ENCODE results near the gene MYO10. TPM values are rescaled to one million over a fixed set of nuclear protein-coding genes. Genes with fewer than 3 reads are reported as not detected.

MYO10 gene
- total RNA-seq, 2 experiments from 2014 or later = not detected

DNA sequence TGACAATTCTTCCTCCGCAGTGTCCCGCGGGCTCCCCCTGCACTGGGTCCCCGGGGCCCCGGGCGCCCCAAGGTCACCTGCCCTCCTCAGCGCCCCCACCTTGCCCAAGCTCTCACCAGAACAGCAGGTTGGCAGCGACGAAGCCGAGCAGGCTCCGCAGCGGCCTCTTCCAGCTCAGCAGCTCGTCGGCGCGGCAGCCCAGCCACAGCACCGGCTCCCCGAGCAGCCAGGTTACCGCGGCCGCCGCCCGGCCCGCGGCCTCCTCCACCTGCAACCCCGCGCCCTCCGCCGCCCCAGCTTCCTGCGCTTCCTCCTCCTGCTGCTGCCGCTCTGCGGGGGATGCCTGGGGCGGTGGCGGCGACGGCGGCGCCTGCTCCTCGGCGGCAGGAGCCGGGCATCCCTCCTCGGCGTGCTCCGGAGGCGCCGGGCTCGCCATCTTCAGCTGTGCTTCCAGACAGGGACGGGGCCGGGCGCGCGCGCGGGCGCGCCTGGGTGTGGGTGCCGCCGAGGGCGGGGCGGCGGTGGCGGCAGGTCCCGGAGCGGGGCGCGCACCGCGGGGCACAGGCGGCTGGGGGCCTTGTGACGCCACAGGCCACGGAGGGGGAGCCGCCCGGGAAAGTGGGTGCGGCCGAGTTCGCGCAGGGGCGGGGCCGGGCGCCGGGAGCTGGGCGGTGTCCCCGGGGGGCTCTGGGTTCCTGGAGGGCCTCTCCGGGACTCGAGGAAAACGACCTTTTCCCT is 319.4 kb downstream of the MYO10 start, which contains the start of gene RETREG1:
Gene RETREG1 (minus strand): TSS at position 462 of the 738 bp plus-strand sequence. CDS start 26 bp downstream, at position 436.
- H3K4me3 Mint-ChIP-seq = no peak within 1 kb of the TSS
- peaks cover 30% of the 10 kb centered on the region for H3K36me3 Mint-ChIP-seq
- H3K4me1 Mint-ChIP-seq = peaks cover 39% of the 10 kb centered on the region
- POLR2A ChIA-PET = interaction anchor here (1.0 to 6.4 kb wide), 16 partner anchors 12 to 161 kb away, joined by 3 to 242 read pairs (median 5); no protein-coding TSS in a partner anchor
- DNase-seq (peak; percentile 94), ATAC-seq (ENCODE audit: low read depth) (peak; percentile 79)
- peak within 1 kb of the TSS; percentile 96 for H3K27ac Mint-ChIP-seq
- H3K27me3 Mint-ChIP-seq = no peaks in the 10 kb centered on the region
- H3K9me3 Mint-ChIP-seq = no peaks in the 10 kb centered on the region

- no peak for ATAC-seq (ENCODE audit: low read depth)
- H3K9me3 Mint-ChIP-seq = peaks cover 7% of the 10 kb centered on the region
- H3K27ac Mint-ChIP-seq = peak overlapping the region; percentile 96
- no peaks in the 10 kb centered on the region for H3K27me3 Mint-ChIP-seq
- H3K36me3 Mint-ChIP-seq = peaks cover 34% of the 10 kb centered on the region
- H3K4me3 Mint-ChIP-seq = no peak overlapping the region
- DNase-seq = no peak
- peaks cover 38% of the 10 kb centered on the region for H3K4me1 Mint-ChIP-seq
- POLR2A ChIA-PET = interaction anchor here (0.7 to 6.4 kb wide), 12 partner anchors 13 to 160 kb away, joined by 3 to 242 read pairs (median 4); no protein-coding TSS in a partner anchor
Measured at GRCh38 chr5:16615741-16616535, 320.1 kb downstream of the MYO10 start.

DNA sequence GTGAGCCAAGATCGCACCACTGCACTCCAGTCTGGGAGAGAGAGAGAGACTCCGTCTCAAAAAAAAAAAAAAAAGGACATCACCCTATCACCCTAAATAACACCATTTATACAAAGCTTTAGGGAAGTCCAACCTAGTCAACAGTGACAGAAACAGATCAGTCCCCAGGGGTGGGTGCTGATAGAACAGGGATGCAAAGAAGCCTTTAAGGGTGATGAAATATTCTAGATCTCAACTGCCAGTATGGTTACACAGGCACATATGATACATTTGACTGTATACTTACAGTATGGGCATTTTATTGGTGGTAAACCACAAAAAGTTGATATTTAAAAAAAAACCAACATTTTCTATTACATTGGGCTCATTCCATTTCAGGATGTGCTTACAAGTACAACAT is 324.1 kb downstream of the MYO10 start:
- Mint-ChIP-seq H3K4me1 (peaks cover 46% of the 10 kb centered on the region), H3K27ac (no peak overlapping the region)
- POLR2A ChIA-PET = no interaction called here

More for the DNA sequence above, 324.1 kb downstream of the MYO10 start:
- Mint-ChIP-seq H3K4me3 (peak overlapping the region; percentile 6), H3K27me3 (no peaks in the 10 kb centered on the region), H3K9me3 (peaks cover 8% of the 10 kb centered on the region), H3K36me3 (peaks cover 56% of the 10 kb centered on the region)
- ATAC-seq (ENCODE audit: low read depth) (no peak), DNase-seq (no peak)

All from activated naive CD8-positive, alpha-beta T cell treated with anti-CD3 and anti-CD28 coated beads, Interleukin-2, amount 10 ng/mL, durations not matched to agents 7 days and 5 days (primary cell).